Left ventricle myocardium superior (tissue), 1 donor: ENCODE results near the gene FGB. TPM values are rescaled to one million over a fixed set of nuclear protein-coding genes. Genes with fewer than 3 reads are reported as not detected.
"Not testable (repeated sequence)": the region's sequence is repeated elsewhere in the genome, so short reads cannot be mapped to it uniquely, and the experiment has no call there.

Source experiments
- ATAC-seq: fragments of 200-7000 bp; cut with Tn5 transposase; one replicate; pipeline ENCODE4 v1.9.1; 2020; ENCODE audit warnings: mild to moderate bottlenecking, moderate library complexity
- DNase-seq: peaks from one replicate; pipeline ENCODE4 v3.0.0-alpha.2; 2020
- intact Hi-C: fragments of 100-400 bp; cut with micrococcal nuclease; formaldehyde crosslinking; loops from one replicate; pipeline ENCODE4 v1.11.0; 2022
- total RNA-seq: library from RNA; stranded (reverse); fragmentation: NEBNext Ultra II Directional; extraction: Animal tissue kit (Norgen Biotek cat#: 25700); gene quantifications from one replicate; pipeline ENCODE4 v1.2.1, GENCODE V29; 2021
- donor health status: DM: no; HTN: yes; CAD: no; lungs with severe emphysema.

FGB gene
- total RNA-seq, 1 donor from 2014 or later = not detected

DNA sequence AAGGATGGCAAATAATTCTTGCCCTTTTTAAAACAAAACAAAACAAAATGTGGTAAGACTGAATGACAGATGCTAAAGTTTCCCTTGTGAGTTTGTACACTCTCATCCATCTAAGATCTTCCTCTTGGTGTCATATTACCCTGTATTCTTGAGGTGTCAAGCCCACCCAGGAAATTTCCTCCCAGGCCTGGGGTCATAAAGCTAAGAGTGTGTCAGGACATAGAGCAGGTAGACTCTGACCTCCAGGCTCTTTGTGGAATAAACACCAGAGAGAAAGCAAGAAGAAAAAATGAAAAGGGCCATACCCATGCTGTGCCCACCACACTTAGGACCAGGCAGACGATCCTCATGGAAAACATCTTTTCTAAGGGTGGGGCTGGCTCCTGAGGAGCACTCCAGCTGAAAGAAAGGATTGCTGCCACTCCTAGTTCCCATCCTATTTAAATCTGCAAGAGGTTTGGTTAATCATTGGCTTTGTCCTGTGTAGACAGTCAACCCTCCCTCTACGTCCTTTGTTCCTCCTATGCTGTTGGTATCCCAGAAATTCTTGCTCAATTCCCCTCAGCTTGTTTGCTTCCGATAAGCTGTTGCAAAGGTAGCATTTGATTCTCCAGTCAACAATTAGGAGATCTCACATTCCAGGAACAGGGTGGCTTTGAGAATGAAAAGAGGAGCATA is 27.7 kb downstream of the FGB start, which contains the start of gene FGA:
FGA (minus strand) TSS at position 414 of the 678 bp plus-strand sequence; CDS start at position 359, 55 bp downstream.
- intact Hi-C loops = no loop called here
- ATAC-seq (no peak), DNase-seq (no peak)

GRCh38 chr4:154591890-154592289 is 29.1 kb downstream of the FGB start:
- ATAC-seq (no peak), DNase-seq (no peak)
- intact Hi-C loops = no loop called here

- intact Hi-C loops = no loop called here
- ATAC-seq (no peak), DNase-seq (no peak)
Measured at GRCh38 chr4:154593868-154594267, 31.1 kb downstream of the FGB start.

DNA sequence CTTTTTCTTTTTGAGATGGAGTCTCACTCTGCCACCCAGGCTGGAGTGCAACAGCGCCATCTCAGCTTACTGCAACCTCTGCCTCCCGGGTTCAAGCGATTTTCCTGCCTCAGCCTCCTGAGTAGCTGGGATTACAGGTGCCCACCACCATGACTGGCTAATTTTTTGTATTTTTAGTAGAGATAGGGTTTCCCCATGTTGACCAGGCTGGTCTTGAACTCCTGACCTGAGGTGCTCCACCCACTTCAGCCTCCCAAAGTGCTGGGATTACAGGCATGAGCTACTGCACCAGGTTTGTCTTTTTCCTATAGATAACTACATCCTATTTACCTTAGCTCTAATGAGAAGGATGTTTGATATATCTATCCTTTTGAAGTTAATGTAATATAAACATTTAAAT is 31.5 kb downstream of the FGB start:
- ATAC-seq, intact Hi-C loops, DNase-seq: not testable (repeated sequence)

DNA sequence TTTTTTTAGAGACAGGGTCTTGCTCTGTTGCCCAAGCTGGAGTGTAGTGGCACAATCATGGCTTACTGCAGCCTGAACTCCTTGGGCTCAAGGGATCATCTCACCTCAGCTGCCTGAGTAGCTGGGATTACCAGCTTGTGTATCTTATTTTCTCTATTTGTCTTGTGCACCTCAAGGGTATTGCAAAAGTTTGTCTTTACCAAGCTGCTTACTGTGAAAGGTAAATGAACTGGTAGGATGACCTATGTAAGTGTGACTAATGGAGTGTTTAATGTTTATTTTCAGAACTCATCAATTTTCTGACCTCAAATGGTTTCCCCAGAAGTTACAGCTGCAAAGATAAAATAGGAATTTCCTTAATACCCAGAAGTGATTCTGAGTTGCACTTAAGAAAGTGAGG is 33.0 kb downstream of the FGB start:
- DNase-seq (no peak), ATAC-seq (no peak)
- intact Hi-C loops = no loop called here

GRCh38 chr4:154597281-154597680 is 34.5 kb downstream of the FGB start:
- intact Hi-C loops, ATAC-seq, DNase-seq: not testable (repeated sequence)

- intact Hi-C loops = no loop called here
- ATAC-seq = no peak
- no peak for DNase-seq
Measured at GRCh38 chr4:154597798-154598774, 35.3 kb downstream of the FGB start.

- ATAC-seq (no peak), DNase-seq (no peak)
- intact Hi-C loops = no loop called here
Measured at GRCh38 chr4:154602404-154603020, 39.7 kb downstream of the FGB start.

DNA sequence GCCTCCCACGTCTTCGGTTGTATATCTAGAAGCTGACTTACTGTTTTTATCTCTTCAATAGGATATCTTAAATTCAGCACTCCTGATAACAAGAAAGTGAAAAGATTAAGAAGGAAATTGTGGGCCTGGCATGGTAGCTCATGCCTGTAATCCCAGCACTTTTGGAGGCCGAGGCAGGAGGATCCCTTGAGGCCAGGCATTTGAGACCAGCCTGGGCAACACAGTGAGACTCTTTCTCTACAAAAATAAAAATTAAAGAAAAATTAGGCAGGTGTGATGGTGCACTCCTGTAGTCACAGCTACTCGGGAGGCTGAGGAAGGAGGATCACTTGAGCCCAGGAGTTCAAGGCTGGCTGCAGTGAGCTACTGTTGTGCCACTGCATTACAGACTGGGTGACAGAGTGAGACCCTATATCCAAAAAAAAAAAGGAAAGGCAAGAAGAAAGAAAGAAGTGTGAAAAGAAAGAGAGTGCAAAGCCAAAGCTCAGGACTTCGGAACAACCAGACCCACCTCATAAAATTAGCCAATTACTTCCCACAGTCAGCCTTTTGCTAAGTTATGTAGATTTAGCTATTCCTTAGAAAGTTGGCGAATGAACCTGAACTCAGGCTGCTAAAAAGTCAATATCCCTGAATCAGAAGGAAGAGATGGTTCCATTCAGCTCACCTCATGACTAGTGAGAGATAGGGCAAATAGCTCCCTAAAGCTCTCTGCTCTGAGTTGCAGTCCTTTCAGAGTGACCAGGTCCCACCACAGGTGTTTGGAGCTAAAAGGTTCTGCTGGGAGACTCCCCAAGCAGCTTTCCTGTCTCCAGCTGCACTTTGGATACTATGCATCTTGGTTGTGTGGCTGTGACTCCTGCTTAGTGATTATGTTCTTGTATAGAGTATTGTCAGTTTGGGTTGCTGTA is 40.5 kb downstream of the FGB start:
- DNase-seq (no peak), ATAC-seq (no peak)
- intact Hi-C loops = no loop called here

DNA sequence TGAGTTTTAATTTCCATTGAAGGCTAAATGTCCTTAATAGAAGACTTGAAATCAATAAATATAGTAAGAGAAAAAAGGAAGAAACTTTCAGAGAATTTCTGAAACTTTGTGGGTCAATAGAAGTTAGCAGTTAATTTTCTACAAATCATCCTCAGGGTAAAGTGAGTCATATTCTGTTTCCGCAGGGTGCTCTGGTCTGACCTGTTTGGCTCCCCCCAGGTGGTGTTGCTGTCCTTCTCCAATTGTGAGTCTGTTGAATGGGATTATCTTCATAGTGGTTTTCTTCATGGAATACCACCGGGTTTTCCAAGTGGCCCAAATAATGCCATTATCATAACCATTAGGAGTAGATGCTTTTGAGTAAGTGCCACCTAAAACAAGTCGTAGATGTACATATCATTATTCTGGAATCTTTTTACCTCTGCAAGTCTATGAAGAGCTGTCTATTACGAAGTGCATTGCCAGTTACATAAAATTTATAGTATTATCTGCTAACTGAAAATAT is 41.9 kb downstream of the FGB start:
- ATAC-seq = no peak
- intact Hi-C loops = no loop called here
- no peak for DNase-seq

DNA sequence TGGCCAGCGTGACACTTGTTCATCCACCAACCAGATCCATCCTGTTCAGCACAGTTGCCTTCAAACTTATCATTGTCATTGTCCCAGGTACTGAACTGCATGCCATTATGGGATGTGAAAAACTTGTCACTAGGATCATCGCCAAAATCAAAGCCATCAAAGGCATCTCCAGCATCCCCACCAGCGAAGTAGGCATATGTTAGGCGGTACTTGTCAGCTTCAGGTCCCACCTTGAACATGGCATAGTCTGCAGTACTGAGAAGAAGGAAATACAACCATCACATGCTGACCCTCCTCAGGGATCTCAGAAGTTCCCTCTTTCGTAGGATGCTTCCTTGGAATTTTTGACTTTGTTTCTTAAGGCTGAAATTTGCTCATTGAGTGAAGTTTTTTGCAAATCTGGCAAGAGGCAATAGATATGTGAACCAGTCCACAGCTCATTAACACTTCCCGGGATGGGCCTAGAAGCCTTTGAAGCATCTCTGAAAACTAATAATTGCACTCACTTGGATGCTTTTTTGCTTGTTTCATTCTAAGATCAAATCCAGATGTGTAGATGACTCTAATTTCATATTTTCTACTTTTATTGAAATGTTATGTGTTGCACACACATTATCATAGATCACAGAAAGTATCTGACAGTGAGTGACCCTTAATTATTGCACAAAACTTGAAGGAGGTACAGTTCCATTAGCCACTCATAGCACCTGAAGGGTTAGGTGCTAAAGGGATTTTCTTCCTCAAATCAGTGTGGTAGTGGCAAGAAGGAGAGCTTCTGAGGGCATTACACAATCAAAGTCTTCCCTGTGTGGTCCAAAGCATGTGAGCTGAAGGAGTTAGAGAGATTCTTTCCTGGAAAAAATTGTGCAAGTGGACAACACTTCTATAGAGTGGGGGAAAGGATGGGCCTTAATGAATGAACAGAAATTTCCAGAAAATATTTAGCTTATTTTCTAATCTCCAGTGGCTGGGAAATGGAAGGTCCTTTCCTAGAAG is 44.2 kb downstream of the FGB start:
- no peak for DNase-seq
- no peak for ATAC-seq
- intact Hi-C loops = no loop called here

GRCh38 chr4:154608361-154609252 is 45.8 kb downstream of the FGB start:
- no peak for ATAC-seq
- no peak for DNase-seq
- intact Hi-C loops = no loop called here

GRCh38 chr4:154609532-154609931 is 46.7 kb downstream of the FGB start:
- intact Hi-C loops = no loop called here
- DNase-seq (no peak), ATAC-seq (no peak)

GRCh38 chr4:154610582-154610981 is 47.8 kb downstream of the FGB start:
- ATAC-seq = no peak
- DNase-seq = no peak
- intact Hi-C loops = no loop called here

GRCh38 chr4:154611833-154612232 is 49.0 kb downstream of the FGB start:
- intact Hi-C loops = no loop called here
- no peak for ATAC-seq
- no peak for DNase-seq
